Esophagus muscularis mucosa (tissue), 4 donors: ENCODE measurements around the gene ING1.

Experiments
- CTCF ChIP-seq, 3 experiments: fragments of 200-600 bp in 2 of 3; fragments of 450-650 bp in 1 of 3; sonication (generic) in 2 of 3; IDR thresholded peaks; one replicate each; pipeline ENCODE4 v1.5.1; 2017 to 2019; ENCODE audit warnings: antibody characterized with exemption in 3 of 3, mild to moderate bottlenecking in 2 of 3, moderate library complexity in 1 of 3
- EP300 ChIP-seq: sonication (generic); formaldehyde crosslinking; IDR thresholded peaks from one replicate; pipeline ENCODE4 v1.6.1; 2017; ENCODE audit warnings: antibody characterized with exemption
- POLR2A ChIP-seq: fragments of 450-650 bp; IDR thresholded peaks from one replicate; pipeline ENCODE4 v1.6.1; 2017; ENCODE audit warnings: antibody characterized with exemption, moderate library complexity, mild to moderate bottlenecking, low read depth
- POLR2AphosphoS5 ChIP-seq, 2 donors: sonication (generic); formaldehyde crosslinking; IDR thresholded peaks; one replicate each; pipeline ENCODE4 v1.6.1; 2017; ENCODE audit warnings: antibody characterized with exemption in 2 of 2

GRCh38 chr13:110697842-110698241 is 15.7 kb upstream of the ING1 start:
- no peak for TF ChIP-seq CTCF (IDR thresholded peaks at IDR 0.05)
- TF ChIP-seq EP300, result no peak
- no peak for TF ChIP-seq POLR2AphosphoS5 (IDR thresholded peaks at IDR 0.05)
- TF ChIP-seq POLR2A, result no peak
